Measurements from ENCODE around the gene NLE1.
"Not testable (repeated sequence)": the region's sequence is repeated elsewhere in the genome, so short reads cannot be mapped to it uniquely, and the experiment has no call there.

Gene NLE1

DNA sequence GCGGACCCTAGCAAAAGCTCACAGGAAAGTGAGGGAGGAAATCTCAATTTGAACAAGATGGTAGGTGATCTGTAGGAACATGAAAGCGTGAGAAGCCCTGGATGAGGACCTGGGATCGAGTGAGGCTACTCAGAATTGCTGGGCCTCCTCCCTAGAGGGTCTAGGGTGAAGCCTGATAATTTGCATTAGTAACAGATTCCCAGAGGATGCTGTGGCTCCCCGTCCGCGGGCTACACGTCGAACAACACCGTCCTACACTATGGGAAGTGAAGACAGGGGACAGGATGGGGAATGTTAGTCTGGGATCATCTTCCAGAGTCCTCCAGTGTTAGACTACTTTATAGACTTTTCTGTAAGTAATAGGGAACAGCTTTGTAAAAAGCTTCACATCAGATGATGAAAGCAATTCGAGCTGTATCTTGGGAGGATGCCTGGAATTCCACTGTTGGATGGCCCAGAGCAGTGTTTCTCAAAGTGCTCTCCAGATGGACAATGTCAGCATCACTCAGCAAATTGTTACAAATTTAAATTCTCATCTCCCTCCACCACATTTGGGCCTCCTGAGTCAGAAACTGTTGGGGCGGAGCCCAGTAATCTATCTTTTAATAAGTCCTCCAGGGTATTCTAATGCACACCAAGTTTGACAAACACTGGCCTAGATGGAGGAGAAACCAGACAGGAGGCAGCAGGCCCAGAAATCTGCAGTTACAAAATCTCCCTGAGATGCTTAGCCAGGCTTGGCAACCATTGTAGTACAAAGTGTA lies 14.2 kb downstream of the NLE1 start:
- DNase-seq = no peak

DNA sequence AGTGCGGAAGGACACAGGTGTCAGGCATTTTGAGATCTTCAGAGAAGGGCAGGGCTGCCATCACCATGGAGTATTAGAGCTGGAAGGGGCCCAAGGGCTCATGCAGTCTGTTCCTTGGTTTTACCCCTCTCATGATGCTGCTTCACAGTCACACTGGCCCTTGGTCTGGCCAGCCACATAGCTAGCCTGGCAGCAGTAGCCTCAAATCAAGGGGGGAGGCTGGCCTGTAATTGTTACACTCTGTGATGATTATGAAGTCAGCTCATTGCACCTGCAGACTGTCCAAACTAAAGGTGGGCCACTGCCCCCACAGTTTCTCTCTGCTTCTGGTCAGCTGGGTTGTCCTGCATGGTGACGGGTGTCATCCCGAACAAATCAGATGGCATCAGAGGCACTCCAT lies 20.8 kb downstream of the NLE1 start, which contains the start of gene FNDC8:
Gene FNDC8 (plus strand): TSS at position 301 of the 400 bp plus-strand sequence. CDS start 79 bp downstream, at position 380.
- DNase-seq = no peak

GRCh38 chr17:35119370-35120165 lies 22.5 kb downstream of the NLE1 start, which contains the start of gene RAD51D:
RAD51D (minus strand) TSS chr17:35119860; CDS start chr17:35119613, 247 bp downstream.
- peak; percentile 92 for DNase-seq

DNA sequence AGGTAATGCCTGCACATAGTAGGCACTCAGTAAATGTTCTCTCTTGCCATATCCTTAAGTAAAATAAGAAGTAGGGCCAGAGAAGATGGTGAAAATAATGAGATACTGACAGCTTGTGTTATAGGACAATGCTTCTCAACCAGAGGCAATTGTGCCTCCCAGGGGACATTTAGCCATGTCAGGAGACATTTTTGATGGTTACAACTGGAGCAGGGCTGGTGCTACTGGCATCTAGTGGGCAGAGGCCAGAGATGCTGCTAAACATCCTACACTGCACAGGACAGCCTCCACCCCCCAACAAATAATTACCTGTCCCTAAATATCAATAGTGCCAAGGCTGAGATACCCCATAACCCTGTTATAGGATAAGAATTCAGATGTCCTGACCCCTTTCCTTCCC lies 24.1 kb downstream of the NLE1 start:
- no peak for DNase-seq

- no peak for DNase-seq
Measured at GRCh38 chr17:35116845-35117244, 25.3 kb downstream of the NLE1 start.

- not testable (repeated sequence) for DNase-seq
Measured at GRCh38 chr17:35110791-35111190, 31.3 kb downstream of the NLE1 start.

DNA sequence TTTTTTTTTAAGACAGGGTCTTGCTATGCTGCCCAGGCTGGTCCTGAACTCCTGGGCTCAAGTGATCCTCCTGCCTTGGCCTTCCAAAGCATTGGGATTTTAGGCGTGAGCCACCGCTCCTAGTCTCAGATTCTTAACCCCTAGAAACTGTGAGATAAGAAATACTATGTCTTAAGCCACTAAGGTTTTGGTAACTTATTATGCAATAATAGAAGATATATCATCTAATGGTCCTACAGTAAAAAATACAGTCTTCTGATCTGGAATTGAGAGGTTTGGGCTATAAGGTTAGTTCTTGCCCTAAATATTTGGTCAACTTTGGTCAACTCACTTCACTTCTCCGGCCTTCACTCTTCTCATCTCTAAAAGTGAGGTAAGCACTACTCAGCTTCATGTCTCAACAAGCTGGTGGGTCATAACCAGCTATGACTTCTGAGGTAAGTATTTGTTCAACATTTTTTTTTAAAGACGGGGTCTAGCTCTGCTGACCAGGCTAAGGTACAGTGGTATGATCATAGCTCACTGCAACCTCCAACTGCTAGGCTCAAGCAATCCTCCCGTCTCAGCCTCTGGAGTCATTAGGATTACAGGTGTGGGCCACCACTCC lies 37.2 kb downstream of the NLE1 start:
- no peak for DNase-seq

DNA sequence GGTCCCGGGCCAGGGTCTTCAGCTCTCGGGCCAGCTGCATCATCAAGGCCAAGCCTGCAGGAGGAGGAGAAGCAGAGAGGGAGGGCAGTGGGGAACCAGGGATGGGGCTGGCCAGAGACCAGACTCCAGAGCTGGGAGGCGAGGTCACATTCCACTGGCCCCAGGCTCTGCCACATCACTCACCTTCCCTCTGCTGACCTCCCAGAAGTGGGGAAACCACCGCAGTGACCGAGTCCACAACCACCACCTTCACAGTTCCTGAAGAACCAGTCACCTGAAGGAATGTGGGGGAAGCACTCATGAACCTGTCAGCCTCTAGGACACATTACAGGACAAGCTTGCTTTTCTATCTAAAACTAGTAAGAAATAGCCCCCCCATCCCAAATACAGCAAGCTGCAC lies 38.8 kb downstream of the NLE1 start:
- DNase-seq = no peak

- DNase-seq = no peak
Measured at GRCh38 chr17:35101725-35102124, 40.4 kb downstream of the NLE1 start.

GRCh38 chr17:35101036-35101435 lies 41.1 kb downstream of the NLE1 start:
- no peak for DNase-seq

DNA sequence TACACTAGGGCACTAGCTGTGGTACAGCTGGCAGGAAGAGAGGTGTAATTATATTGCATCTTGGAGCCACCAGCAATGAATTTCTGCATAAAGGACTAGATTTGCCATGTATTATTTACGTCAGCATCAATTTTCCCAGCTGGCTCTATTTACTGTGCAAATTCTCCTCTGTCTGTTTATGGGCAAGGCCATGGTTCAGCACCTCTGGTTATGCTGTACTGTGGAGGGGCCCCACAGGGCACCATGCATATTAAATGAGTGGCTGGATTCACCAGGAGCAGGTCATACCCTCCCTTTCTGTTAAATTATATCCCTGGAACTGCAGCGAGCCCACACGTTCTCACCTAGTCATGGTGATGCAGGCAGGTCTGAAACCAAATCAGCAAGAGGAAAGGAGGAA lies 42.2 kb downstream of the NLE1 start:
- DNase-seq = no peak

DNA sequence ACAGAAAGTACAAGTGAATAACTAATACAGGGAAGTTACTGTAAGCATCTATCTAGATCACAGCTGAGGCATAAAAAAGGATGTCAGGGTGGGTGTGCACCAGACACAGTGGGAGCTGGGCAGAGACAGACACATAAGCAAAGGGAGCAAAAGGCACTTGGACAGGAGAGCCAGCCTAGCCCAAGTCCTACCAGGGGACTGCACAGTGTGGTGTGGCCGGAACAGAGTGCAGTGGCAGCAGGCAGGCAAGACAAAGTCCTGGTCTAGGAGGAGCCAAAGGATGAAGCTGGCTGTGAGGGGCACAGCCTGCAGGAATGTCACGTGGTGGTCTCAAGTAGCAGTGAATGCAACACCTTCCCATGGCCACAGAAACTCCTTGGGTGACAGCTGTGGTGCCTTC lies 44.3 kb downstream of the NLE1 start:
- no peak for DNase-seq

- no peak for DNase-seq
Measured at GRCh38 chr17:35095741-35096140, 46.4 kb downstream of the NLE1 start.

DNA sequence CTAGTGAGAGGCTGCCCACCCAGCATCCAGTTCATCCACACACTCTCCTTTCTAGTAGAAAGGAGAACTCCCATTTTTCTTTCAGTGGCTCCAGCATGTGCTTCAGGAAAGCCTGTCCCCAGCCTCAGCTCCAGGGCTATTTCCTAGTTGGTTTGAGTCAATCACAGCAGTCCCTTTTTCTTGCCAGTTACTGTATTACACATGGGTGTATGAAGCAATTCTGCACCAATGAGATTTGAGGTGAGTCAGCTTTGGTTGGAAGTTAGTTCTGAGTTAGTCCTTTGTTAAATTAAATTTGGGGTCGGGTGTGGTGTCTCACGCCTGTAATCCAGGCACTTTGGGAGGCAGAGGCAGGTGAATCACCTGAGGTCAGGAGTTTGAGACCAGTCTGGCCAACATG lies 47.2 kb downstream of the NLE1 start:
- no peak for DNase-seq

DNA sequence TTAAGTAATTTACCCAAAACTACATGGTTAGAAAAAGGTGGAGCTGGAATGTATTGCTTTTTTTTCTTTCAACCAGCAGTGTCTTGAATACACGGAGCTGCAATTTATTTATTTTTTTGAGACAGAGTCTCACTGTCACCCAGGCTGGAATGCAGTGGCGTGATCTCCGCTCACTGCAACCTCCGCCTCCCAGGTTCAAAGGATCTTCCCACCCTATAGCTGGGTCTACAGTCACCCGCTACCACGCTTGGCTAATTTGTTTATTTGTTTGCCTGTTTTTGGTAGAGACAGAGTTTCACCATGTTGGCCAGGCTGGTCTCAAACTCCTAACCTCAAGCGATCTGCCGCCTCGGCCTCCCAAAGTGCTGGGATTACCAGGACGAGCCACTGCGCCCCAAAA lies 51.4 kb downstream of the NLE1 start:
- not testable (repeated sequence) for DNase-seq

- no peak for DNase-seq
Measured at GRCh38 chr17:35089586-35090296, 52.4 kb downstream of the NLE1 start.

- peak; percentile 75 for DNase-seq
Measured at GRCh38 chr17:35088881-35089585, 53.1 kb downstream of the NLE1 start.

DNA sequence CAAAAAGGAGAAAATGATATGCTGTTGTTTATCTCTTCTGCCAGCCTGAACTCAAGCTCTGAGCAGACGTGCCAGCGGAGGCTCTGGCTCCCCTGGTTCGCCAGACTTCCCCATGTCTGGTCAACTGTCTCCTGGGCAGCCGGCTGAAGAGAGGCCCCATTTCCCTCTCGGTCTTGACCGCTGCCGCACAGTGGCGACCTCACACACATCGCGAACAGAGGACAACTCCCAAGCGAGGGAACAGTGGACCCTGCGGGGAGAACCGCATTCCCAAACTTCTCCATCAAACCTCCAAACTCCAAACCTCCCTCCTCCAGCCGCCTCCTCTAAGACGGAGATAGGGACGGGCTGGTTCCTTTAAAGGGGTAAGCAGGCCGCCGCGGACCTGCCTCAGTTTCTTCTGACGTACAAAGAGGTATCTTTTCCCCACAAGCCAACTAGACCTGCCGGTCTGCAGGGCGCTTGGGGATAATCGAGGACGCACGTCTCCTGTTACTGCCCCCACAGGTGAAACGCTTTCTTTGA lies 53.7 kb downstream of the NLE1 start:
- peak; percentile 29 for DNase-seq

DNA sequence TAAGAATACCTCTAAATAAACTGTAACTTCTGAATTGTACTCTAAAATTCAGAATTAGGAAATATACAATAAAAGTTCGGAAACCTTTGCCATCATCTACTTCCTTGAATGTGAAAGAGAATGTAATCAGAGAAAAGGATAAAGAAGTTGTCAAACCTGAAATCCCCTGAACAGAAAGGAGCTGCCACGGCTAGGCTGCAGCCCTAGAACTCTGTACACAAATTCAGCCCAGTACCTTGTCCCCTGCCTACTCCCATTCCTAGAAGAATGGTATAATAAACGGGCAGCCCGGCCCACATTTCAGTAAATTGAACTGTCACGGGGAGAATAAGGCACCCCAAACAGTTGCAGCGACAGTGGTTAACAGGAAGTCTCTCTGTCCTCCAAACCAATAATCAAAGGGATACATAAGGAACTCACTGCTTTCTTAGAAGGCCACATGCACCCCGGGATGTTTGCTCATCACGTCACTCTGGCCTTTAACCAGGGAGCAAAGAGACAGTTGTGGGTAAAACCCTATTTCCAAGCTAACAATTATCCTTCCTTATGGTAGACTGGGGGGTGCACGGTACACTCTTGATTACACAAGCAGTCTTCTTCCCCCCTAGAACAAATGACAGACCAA lies 54.3 kb downstream of the NLE1 start:
- DNase-seq = no peak

DNA sequence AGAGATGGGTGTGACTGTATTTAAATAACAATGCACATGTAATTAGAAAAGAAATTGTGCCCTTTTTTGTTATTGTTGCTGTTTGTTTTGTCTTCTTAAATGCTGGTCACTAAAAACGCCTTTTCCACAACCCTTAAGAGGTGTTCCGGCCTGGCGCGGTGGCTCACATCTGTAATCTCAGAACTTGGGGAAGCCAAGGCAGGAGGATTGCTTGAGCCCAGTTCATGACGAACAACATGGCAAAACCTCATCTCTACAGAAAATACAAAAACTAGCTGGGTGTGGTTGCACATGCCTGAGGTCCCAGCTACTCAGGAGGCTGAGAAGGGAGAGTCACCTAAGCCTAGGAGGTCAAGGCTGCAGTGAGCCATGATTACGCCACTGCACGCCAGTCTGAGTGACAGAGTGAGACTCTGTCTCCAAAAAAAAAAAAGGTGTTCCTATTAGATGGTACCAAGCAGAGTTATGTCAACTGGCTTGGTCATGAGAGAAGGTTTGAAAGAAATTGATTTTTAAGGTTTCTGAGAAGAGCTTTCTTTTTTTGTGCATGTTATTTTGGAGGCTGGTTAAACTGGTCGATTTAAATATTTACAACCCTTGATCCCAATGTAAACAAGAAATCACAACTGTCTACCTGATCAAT lies 55.1 kb downstream of the NLE1 start:
- DNase-seq = no peak

DNA sequence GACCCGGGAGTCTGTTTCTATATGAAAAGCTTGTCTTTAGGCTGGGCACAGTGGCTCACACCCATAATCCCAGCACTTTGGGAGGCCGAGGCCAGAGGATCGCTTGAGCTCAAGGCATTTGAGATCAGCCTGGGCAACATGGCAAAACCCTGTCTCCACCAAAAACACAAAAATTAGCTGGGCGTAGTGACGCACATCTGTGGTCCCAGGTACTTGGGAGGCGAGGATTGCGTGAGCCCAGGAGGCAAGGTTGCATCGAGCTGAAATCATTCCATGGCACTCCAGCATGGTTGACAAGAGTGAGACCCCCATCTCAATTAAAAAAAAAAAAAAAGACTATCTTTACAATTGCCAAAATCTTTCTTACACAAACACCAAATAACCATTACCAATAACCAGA lies 55.9 kb downstream of the NLE1 start:
- no peak for DNase-seq
